HUDEP-2 (cell line): ENCODE data around the gene SNX32.

Experiments used
- DNase-seq, 76 experiments: peaks; one replicate each; lab custom pipeline; 2025; ENCODE audit not compliant: unreplicated experiment in 76 of 76; lab: John Stamatoyannopoulos, UW

The SNX32 gene

GRCh38 chr11:65865550-65866172, 31.9 kb downstream of the SNX32 start:
- no peak for DNase-seq

DNA sequence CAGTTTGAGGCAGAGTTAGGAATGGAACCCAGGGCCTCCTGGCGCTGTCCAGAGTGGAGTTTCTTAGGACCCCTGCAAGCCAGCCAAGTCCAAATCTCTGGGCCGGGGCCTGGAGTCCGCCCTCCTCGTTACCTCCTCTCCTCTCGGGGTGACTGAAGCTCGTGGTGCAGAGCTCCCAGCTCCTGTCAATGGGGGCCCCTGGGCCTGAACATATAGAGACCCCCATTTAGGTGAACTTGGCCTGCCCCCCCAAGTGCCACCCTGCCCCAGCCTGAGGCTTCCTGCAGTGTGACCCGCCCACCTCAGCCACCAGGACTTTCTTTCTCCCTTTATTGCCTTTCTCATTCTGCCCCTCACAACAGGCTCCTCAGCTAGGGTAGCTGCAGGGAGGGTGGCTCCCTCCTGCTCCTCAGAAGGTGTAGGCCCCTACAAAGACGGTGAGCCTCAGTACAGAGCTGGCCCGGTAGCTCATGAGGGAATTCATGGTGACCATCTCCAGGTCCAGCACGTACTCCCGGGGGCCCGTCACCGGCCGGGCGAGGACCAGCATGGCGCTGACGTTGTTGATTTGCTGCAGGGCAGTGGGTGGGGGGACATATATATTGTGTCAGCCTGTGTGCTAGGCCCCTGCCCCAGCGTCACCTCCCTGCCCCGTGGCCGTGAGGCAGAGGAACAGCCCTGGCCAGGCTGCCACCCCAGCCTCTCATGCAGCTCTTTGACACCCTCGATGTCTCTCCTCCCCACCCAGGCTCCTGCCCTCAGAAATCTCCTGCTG, 32.9 kb downstream of the SNX32 start:
- DNase-seq, result no peak

- peak in 4 of 76 experiments; percentile 3 to 15 (median 6) for DNase-seq
Observed at GRCh38 chr11:65867284-65868071, 33.7 kb downstream of the SNX32 start.

- peak in 2 of 76 experiments; percentile 16 to 21 for DNase-seq
Observed at GRCh38 chr11:65868076-65868667, 34.4 kb downstream of the SNX32 start.

DNA sequence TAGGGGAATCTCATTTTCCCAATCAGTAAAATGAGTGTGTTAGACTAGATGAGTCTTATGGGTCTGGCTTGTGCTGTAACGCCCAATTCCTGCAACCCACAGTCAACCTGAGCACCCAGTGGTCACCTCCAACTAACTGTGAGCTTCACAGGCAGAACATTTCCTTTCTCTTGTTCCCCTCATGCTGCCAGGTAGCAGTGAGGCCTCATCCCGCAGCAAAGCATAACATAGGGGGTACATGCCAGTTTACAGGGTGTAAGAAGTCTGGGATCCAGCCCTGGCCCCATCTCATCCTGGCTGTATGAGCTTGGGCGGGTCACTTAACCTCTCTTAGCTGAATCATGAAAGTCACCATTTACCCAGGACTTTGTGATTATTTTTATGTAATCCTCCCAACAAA, 35.1 kb downstream of the SNX32 start:
- no peak for DNase-seq

- peak in 1 of 76 experiments; percentile 7 for DNase-seq
Observed at GRCh38 chr11:65869643-65870306, 36.0 kb downstream of the SNX32 start.

- DNase-seq, result no peak
Observed at GRCh38 chr11:65870307-65870658, 36.5 kb downstream of the SNX32 start.

- DNase-seq, result no peak
Observed at GRCh38 chr11:65870706-65871681, 37.2 kb downstream of the SNX32 start.

DNA sequence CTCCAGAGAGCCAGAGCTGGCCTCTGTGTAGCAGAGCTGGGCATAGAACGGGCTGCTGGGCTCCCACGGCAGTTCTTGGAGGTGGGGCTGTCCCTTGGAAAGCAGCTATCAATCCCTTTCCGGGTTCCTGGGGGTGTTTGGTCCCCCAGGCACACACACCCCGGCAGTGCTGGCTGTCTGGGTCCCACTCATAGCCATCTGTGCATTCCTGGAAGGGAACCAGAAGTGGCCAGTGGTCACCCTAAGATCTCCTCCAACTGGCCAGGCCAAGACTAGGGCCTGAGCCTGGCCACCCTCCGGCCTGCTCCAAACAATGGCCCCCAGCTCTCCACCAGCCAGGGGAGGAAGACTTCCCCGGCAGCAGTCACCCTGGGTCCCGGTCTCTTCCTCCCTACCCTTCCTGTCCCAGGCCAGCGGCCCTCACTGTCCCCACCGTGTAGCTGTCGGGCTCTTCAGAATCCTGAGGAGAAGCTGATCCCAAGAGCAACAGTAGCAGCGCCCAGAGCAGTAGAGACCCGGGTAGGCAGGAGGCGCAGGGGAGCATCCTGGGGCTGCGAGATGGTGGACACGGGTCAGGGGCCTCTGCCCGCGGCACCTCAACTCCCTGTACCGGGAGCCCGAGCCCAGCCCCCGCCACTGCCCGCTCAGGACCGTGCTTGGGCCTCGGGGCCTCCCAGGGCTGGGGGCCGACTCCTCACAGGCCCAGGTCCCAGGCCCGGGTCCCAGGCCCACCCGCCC, 38.2 kb downstream of the SNX32 start:
- no peak for DNase-seq

GRCh38 chr11:65872586-65873317, 39.0 kb downstream of the SNX32 start, which contains the start of gene EFEMP2:
Gene EFEMP2 (minus strand): TSS chr11:65872800. CDS start chr11:65872354, 446 bp downstream.
- DNase-seq, result no peak

- peak in 73 of 76 experiments; percentile 58 to 96 (median 86) for DNase-seq
Observed at GRCh38 chr11:65873318-65874156, 39.8 kb downstream of the SNX32 start.

DNA sequence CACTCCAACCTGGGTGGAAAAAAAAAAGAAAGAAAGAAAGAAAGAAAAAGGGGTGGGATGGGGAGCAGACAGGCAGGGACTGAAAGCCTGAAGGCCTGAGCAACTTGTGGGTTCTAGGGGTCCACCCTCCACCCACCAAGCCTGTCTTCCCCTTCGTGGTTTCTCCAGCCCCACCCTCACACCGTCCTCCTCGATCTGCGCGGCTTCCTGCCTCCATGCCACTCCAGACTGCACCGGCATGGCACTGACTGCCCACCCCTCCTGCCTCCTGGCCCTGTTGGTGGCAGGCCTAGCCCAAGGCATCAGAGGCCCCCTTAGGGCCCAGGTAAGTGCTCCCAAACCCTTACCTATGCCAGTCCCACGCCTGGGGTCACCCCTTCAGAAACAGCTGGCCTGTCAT, 45.9 kb downstream of the SNX32 start, which contains the start of gene CTSW:
CTSW (plus strand) TSS at position 221 of the 400 bp plus-strand sequence; CDS start at position 239, 18 bp downstream.
- DNase-seq, result no peak

- no peak for DNase-seq
Observed at GRCh38 chr11:65880027-65880426, 46.3 kb downstream of the SNX32 start.

- no peak for DNase-seq
Observed at GRCh38 chr11:65880844-65881421, 47.2 kb downstream of the SNX32 start.

GRCh38 chr11:65882120-65883057, 48.6 kb downstream of the SNX32 start:
- DNase-seq, result no peak
